GM21447 (cell line): ENCODE measurements around the gene MYCBP2.
"Not testable (repeated sequence)": the region's sequence is repeated elsewhere in the genome, so short reads cannot be mapped to it uniquely, and the experiment has no call there.

ENCODE experiments used
- ATAC-seq: cut with Tn5 transposase; IDR thresholded peaks from one replicate; pipeline ENCODE4 v1.9.1; 2021; ENCODE audit not compliant: unreplicated experiment

The MYCBP2 gene, protein sequence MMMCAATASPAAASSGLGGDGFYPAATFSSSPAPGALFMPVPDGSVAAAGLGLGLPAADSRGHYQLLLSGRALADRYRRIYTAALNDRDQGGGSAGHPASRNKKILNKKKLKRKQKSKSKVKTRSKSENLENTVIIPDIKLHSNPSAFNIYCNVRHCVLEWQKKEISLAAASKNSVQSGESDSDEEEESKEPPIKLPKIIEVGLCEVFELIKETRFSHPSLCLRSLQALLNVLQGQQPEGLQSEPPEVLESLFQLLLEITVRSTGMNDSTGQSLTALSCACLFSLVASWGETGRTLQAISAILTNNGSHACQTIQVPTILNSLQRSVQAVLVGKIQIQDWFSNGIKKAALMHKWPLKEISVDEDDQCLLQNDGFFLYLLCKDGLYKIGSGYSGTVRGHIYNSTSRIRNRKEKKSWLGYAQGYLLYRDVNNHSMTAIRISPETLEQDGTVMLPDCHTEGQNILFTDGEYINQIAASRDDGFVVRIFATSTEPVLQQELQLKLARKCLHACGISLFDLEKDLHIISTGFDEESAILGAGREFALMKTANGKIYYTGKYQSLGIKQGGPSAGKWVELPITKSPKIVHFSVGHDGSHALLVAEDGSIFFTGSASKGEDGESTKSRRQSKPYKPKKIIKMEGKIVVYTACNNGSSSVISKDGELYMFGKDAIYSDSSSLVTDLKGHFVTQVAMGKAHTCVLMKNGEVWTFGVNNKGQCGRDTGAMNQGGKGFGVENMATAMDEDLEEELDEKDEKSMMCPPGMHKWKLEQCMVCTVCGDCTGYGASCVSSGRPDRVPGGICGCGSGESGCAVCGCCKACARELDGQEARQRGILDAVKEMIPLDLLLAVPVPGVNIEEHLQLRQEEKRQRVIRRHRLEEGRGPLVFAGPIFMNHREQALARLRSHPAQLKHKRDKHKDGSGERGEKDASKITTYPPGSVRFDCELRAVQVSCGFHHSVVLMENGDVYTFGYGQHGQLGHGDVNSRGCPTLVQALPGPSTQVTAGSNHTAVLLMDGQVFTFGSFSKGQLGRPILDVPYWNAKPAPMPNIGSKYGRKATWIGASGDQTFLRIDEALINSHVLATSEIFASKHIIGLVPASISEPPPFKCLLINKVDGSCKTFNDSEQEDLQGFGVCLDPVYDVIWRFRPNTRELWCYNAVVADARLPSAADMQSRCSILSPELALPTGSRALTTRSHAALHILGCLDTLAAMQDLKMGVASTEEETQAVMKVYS (N-terminal part only)

GRCh38 chr13:77326905-77327604 lies at the start of gene MYCBP2:
Gene MYCBP2, minus strand, starts transcription at chr13:77327094. Its CDS starts 319 bp downstream, at chr13:77326775.
- peak; percentile 50 for ATAC-seq

GRCh38 chr13:77375560-77376108 lies 48.7 kb upstream of the MYCBP2 start:
- no peak for ATAC-seq

GRCh38 chr13:77374786-77375185 lies 47.9 kb upstream of the MYCBP2 start:
- ATAC-seq = no peak

GRCh38 chr13:77374339-77374738 lies 47.4 kb upstream of the MYCBP2 start:
- no peak for ATAC-seq

DNA sequence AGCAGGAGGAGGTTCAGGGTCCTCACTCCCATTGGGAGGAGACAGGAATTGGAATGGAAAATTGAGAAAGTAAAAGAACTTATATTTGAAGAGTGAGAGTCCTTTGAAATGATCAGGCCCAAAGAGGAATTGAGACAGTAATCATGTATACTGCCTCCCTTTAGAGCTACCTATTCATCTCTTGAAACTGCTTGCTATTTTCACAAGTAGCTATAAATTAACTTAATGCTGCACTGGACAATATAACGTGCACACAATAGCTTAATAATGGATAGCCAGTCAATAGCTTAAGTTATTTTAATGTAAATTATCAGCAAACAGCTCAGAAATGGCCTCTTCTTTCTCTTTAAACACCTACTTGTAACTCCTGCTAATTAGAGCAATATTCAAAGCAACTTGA lies 46.6 kb upstream of the MYCBP2 start:
- no peak for ATAC-seq

- ATAC-seq = no peak
These were observed 45.4 kb upstream of the MYCBP2 start for GRCh38 chr13:77372275-77372674.

DNA sequence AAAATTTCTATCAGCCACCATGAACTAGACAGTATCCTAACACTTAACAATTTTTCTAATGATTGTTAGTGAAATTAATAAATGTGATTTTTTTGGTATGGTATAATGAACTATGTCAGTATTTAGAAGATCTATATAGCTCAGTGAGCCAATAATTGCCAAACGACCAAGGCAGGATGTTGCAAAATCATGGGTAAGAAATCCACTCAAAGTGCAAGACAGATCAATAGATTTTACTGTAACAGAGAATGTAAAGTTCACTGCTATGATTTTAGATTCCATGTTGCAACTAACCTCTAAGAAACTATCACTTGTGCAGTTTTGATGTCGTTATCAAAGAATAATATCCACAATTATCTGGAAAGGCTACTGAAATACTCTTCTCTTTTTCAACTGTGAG lies 44.0 kb upstream of the MYCBP2 start:
- ATAC-seq = no peak

DNA sequence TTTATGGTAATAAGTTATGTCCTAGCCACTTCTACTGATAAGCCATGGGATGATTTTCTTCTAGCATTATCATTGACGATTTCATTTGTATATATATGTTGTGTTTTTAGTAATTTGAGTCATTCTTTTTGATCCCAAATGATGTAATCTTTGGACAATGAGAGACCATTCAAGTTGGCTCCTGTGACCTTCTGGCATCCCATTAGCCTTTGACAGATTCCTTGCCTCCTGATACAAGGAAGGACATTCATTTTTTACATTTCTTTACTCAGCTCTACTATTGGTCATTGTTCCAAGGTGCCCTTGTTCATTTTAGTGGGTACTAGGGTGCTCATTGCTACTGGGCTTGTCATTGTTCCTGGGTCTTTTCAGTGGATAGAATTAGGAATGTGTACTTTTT lies 35.3 kb upstream of the MYCBP2 start:
- no peak for ATAC-seq

DNA sequence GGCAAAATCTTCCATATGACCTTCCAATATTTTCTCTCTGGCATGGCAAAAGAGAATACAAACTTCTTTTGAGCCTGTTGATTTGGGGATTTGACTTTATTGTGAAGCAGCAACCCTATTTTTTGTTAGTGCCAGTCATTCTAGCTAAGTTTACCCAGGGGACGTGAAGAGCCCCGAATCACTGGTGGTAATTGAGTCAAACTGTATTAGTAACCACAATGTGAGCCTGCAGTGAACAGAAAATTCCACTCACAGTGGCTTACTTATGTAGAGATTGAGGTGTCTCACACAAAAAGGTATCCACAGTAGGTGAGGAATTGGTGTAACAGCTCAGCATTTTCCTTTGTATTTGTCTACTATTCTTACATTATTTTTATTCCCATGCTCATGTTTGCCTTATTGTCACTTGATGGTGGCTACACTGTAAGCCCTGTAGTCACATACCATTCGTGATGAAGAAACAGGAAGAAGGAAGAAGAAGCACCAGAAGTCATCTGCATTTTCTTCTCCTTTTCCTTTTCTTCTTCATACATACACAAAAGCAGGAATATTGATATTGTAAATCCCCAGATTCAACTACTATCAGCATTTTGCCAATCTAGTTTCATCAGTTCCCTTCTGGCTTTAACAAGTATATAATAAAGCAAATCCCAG lies 33.3 kb upstream of the MYCBP2 start:
- no peak for ATAC-seq

DNA sequence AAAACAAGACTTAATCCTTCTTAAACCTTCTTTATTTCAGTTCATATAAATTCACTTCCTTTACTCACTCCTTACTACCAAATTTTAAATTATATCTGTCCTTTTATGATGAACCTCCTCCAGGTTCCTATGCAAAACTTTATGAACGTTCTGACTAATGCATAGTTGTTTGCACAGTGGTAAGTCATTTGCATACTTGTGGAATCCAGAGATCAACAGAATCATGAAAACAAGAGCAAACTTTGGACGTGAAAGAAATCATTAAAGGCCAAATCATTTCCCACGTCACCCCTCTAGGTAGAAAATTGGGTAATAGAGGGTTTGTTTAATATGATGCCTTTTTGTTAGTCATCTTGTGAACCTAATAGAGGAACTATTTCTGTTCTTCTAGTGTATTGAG lies 32.3 kb upstream of the MYCBP2 start:
- no peak for ATAC-seq

GRCh38 chr13:77358001-77358400 lies 31.1 kb upstream of the MYCBP2 start:
- ATAC-seq = no peak

GRCh38 chr13:77356155-77356554 lies 29.3 kb upstream of the MYCBP2 start:
- no peak for ATAC-seq

DNA sequence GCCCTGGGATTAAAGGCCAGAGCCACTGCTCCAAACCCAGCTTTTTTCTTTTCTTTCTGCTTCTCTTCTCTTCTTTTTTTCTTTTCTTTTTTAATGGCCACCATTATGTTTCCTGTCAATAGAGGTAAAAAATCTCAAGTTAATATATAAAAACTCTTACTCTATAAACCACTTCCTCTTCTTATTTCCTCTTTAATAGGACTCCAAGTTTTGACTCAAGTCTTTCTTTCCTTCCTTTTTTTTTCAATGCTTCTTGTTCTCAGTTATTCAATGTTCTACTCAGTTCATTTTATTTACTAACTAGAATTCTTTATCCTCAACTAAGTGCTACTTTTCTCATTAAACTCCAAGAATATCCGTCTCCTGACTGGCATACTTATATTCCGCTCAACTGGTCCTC lies 27.1 kb upstream of the MYCBP2 start:
- ATAC-seq = no peak

- ATAC-seq = no peak
These were observed 24.4 kb upstream of the MYCBP2 start for GRCh38 chr13:77351315-77351714.

DNA sequence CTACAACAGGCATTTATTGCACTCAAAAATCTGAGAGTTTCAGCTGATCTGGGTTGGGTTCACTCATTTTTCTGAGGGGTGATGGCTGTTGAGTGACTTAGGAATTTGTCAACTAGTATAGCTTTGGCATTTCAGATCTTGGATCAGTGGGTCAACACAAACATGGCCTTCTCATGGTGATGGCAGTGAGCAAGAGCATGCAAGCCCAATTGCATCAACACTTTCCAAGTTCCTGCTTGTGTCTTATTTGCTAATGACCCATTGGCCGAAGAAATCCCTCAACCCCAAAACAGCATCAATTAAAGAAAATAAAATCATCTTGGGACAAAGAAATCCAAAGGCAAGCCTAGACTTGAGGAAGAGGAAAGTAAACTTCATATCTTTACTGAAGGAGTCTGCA lies 23.9 kb upstream of the MYCBP2 start:
- ATAC-seq = no peak

DNA sequence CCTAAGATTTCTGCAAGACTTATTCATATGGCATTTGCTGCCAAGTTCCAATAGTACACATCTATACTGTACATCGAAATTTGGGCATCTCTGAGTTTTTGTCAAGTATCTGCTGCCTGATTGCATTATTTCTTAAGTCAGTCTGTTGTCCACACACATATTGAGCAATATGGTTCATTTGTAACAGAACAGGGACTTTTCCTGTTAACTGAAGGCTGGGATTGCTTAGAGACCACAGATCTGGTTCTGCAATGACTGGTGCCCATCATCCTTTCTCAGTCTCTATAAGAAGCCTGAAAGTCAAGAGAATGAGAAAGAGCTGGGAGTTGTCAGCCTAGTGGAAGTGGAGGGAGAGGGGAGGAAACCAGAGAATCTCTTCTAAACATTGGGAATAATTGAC lies 22.5 kb upstream of the MYCBP2 start:
- no peak for ATAC-seq

DNA sequence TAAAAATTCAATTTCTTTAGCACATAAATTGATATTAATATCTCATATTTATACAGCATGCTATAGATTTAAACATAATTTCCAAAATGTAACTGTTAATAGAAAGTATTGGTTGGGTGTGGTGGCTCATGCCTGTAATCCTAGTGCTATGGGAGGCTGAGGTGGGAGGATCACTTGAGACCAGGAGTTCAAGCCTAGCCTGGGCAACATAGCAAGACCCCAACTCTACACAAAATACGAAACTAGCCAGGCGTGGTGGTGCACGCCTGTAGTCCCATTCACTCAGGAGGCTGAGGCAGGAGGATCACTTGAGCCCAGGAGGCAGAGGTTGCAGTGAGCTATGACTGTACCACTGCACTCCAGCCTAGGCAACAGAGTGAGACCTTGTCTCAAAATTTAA lies 20.5 kb upstream of the MYCBP2 start:
- ATAC-seq = not testable (repeated sequence)

DNA sequence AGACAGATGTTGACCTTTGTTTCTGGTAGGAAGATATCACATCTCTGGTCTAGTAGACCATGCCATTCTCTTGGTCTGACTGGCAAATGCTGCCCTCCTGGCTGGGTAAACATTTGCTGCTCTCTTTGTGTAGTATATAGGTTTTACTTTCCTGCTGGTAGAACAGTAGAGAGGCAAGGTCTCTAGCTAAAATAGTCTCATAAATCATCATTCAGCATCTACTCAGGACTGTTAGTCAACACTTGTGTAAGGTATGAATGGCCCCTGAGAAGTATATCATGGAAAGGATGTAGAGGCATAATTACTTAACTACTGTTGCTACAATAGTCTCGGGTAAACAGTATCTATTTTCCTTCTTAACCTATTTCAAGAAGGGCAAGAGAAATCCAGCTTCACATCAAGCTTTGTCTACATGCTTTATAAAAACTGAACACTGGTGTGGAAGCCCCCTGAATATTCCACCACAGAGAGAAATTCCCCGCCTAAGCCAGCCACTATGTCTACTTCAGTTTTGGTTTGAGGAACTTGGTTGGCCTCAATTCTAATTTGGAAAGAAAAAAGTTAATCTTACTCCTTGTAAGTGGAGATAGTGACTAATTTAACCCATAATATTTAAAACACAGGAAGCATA lies 18.4 kb upstream of the MYCBP2 start:
- ATAC-seq = peak; percentile 65

- ATAC-seq = no peak
These were observed 16.9 kb upstream of the MYCBP2 start for GRCh38 chr13:77343841-77344240.
